K562 (cell line): ENCODE results near the gene AANAT.

Experiments
- GATAD2B ChIP-seq: fragments of 450-650 bp; IDR thresholded peaks from 2 replicates; pipeline ENCODE4 v1.6.1; 2017; ENCODE audit warnings: mild to moderate bottlenecking, borderline replicate concordance
- KLF1 ChIP-seq: fragments of 450-650 bp; IDR thresholded peaks from 2 replicates; pipeline ENCODE4 v1.6.1; 2016; ENCODE audit warnings: missing genetic modification characterization, missing compliant biosample characterization
- MAFG ChIP-seq: fragments of 450-650 bp; conservative IDR thresholded peaks from 2 replicates; pipeline ENCODE4 v1.6.1; 2016; ENCODE audit warnings: missing genetic modification characterization, missing compliant biosample characterization
- MYBL2 ChIP-seq, 2 experiments: fragments of 450-650 bp in 1 of 2; sonication (generic) in 1 of 2; formaldehyde crosslinking in 1 of 2; IDR thresholded peaks; 2 replicates each; pipeline versions ENCODE4 v1.6.1 to v1.8.1; 2017 to 2022; ENCODE audit warnings: borderline replicate concordance in 1 of 2, inconsistent platforms in 1 of 2, low read depth in 1 of 2, mild to moderate bottlenecking in 1 of 2, missing genetic modification reagents in 1 of 2, moderate library complexity in 1 of 2
- POLR2A ChIP-seq: fragments of 450-650 bp; conservative IDR thresholded peaks from 2 replicates; pipeline ENCODE4 v1.6.1; 2016
- PRMT5 ChIP-seq: sonication (generic); formaldehyde crosslinking; IDR thresholded peaks from 2 replicates; pipeline ENCODE4 v1.5.0; 2020; ENCODE audit warnings: missing genetic modification reagents
- RAD21 ChIP-seq, 2 experiments: fragments of 250-450 bp in 1 of 2; fragments of 450-650 bp in 1 of 2; sonication (Bioruptor Pico) in 1 of 2; formaldehyde crosslinking in 1 of 2; IDR thresholded peaks in 1 of 2; conservative IDR thresholded peaks in 1 of 2; 2 replicates each; pipeline versions ENCODE4 v1.4.0 to v1.8.0; 2020 to 2022; ENCODE audit warnings: mild to moderate bottlenecking in 2 of 2, moderate library complexity in 1 of 2
- RBBP5 ChIP-seq: fragments of 200-600 bp; sonication (generic); IDR thresholded peaks from 2 replicates; pipeline ENCODE4 v1.6.1; 2012; ENCODE audit warnings: borderline replicate concordance, mild to moderate bottlenecking, low read length, control low read depth, inconsistent platforms; ENCODE audit not compliant: insufficient read depth, poor library complexity, severe bottlenecking
- TAF1 ChIP-seq: IDR thresholded peaks from 2 replicates; pipeline ENCODE4 v1.6.1; 2011; ENCODE audit warnings: mild to moderate bottlenecking, low read length, moderate library complexity; ENCODE audit not compliant: insufficient read depth, control insufficient read depth, severe bottlenecking; ENCODE audit errors: extremely low read depth
- TARDBP ChIP-seq: fragments of 450-650 bp; IDR thresholded peaks from 2 replicates; pipeline ENCODE4 v1.6.1; 2016
- TGIF2 ChIP-seq: sonication (generic); formaldehyde crosslinking; IDR thresholded peaks from 2 replicates; pipeline ENCODE4 v1.8.1; 2022; ENCODE audit warnings: mild to moderate bottlenecking, missing genetic modification reagents, moderate library complexity
- TF ChIP-seq, protein P1 (sequence below), 2 experiments: fragments of 450-650 bp in 1 of 2; IDR thresholded peaks; 2 replicates each; pipeline ENCODE4 v1.6.1; 2011 to 2017; ENCODE audit warnings: low read depth in 2 of 2, antibody characterized with exemption in 1 of 2, borderline replicate concordance in 1 of 2, low read length in 1 of 2, mild to moderate bottlenecking in 1 of 2, mixed read lengths in 1 of 2; ENCODE audit not compliant: control insufficient read depth in 1 of 2
- TF ChIP-seq, protein P2 (sequence below), 2 experiments: fragments of 450-650 bp; IDR thresholded peaks; 2 replicates each; pipeline ENCODE4 v1.6.1; 2016; ENCODE audit warnings: mild to moderate bottlenecking in 2 of 2, borderline replicate concordance in 1 of 2, low read depth in 1 of 2, moderate library complexity in 1 of 2
- TF ChIP-seq, protein P3 (sequence below), 3 experiments: IDR thresholded peaks in 2 of 3; conservative IDR thresholded peaks in 1 of 3; 2 replicates each; pipeline ENCODE4 v1.5.1; 2011 to 2012; ENCODE audit warnings: low read length in 3 of 3, mild to moderate bottlenecking in 3 of 3, control low read depth in 2 of 3, improper control_type of control experiment in 1 of 3, inconsistent platforms in 1 of 3, low read depth in 1 of 3, mixed read lengths in 1 of 3, moderate library complexity in 1 of 3; ENCODE audit not compliant: insufficient read depth in 2 of 3

DNA sequence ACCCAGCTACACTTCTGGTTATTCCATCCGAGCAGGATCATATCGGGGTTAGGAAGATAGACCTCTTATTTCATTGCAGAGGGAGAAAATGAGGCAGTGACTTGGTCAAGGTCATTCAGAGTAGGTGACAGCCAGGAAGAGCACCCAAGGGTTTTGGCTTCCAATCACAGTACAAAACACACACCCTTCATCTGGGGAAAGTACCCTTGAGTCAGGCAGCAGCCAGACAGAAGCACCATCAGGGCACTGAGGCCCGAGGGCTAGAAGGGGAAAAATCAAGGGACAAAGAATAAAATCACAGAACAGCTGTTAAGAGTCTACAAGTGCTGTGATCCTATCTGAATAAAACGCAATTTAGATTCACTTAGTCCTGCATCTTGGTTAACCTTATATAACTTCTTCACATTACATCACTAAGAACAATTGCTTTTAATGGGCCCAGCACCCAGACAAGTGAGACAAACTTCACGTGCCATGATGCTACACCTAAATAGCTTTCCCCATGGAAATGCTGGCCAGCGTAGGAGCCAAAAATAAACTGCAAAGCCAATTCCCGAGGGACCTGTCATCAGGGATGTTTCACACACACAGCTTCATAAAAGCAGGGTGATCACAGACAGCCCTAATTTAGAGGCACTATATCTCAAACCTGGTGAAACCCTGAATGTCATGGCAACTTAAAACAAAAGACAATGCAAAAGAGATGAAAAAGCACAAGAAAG lies 19.3 kb upstream of the AANAT start:
- TF ChIP-seq KLF1 (tag) (no peak), TGIF2 (CRISPR knock-in tag) (no peak), TARDBP (no peak), MYBL2 (IDR thresholded peaks at IDR 0.05; ENCODE audit: low read depth) (no peak), MYBL2 (CRISPR knock-in tag; IDR thresholded peaks at IDR 0.05; ENCODE audit: borderline replicate concordance) (no peak), MAFG (no peak), RAD21 (CRISPR knock-in tag; conservative IDR thresholded peaks at IDR 0.05 in 1 of 2, IDR thresholded peaks at IDR 0.05 in 1 of 2) (no peak), RBBP5 (no peak), POLR2A (no peak), GATAD2B (no peak), TAF1 (no peak), PRMT5 (no peak)
- TF ChIP-seq, protein P1, sequence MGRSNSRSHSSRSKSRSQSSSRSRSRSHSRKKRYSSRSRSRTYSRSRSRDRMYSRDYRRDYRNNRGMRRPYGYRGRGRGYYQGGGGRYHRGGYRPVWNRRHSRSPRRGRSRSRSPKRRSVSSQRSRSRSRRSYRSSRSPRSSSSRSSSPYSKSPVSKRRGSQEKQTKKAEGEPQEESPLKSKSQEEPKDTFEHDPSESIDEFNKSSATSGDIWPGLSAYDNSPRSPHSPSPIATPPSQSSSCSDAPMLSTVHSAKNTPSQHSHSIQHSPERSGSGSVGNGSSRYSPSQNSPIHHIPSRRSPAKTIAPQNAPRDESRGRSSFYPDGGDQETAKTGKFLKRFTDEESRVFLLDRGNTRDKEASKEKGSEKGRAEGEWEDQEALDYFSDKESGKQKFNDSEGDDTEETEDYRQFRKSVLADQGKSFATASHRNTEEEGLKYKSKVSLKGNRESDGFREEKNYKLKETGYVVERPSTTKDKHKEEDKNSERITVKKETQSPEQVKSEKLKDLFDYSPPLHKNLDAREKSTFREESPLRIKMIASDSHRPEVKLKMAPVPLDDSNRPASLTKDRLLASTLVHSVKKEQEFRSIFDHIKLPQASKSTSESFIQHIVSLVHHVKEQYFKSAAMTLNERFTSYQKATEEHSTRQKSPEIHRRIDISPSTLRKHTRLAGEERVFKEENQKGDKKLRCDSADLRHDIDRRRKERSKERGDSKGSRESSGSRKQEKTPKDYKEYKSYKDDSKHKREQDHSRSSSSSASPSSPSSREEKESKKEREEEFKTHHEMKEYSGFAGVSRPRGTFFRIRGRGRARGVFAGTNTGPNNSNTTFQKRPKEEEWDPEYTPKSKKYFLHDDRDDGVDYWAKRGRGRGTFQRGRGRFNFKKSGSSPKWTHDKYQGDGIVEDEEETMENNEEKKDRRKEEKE (IDR thresholded peaks at IDR 0.05; ENCODE audit: borderline replicate concordance in 1 of 2, control insufficient read depth in 1 of 2, low read depth in 2 of 2, low read length in 1 of 2), result no peak
- TF ChIP-seq, protein P2, sequence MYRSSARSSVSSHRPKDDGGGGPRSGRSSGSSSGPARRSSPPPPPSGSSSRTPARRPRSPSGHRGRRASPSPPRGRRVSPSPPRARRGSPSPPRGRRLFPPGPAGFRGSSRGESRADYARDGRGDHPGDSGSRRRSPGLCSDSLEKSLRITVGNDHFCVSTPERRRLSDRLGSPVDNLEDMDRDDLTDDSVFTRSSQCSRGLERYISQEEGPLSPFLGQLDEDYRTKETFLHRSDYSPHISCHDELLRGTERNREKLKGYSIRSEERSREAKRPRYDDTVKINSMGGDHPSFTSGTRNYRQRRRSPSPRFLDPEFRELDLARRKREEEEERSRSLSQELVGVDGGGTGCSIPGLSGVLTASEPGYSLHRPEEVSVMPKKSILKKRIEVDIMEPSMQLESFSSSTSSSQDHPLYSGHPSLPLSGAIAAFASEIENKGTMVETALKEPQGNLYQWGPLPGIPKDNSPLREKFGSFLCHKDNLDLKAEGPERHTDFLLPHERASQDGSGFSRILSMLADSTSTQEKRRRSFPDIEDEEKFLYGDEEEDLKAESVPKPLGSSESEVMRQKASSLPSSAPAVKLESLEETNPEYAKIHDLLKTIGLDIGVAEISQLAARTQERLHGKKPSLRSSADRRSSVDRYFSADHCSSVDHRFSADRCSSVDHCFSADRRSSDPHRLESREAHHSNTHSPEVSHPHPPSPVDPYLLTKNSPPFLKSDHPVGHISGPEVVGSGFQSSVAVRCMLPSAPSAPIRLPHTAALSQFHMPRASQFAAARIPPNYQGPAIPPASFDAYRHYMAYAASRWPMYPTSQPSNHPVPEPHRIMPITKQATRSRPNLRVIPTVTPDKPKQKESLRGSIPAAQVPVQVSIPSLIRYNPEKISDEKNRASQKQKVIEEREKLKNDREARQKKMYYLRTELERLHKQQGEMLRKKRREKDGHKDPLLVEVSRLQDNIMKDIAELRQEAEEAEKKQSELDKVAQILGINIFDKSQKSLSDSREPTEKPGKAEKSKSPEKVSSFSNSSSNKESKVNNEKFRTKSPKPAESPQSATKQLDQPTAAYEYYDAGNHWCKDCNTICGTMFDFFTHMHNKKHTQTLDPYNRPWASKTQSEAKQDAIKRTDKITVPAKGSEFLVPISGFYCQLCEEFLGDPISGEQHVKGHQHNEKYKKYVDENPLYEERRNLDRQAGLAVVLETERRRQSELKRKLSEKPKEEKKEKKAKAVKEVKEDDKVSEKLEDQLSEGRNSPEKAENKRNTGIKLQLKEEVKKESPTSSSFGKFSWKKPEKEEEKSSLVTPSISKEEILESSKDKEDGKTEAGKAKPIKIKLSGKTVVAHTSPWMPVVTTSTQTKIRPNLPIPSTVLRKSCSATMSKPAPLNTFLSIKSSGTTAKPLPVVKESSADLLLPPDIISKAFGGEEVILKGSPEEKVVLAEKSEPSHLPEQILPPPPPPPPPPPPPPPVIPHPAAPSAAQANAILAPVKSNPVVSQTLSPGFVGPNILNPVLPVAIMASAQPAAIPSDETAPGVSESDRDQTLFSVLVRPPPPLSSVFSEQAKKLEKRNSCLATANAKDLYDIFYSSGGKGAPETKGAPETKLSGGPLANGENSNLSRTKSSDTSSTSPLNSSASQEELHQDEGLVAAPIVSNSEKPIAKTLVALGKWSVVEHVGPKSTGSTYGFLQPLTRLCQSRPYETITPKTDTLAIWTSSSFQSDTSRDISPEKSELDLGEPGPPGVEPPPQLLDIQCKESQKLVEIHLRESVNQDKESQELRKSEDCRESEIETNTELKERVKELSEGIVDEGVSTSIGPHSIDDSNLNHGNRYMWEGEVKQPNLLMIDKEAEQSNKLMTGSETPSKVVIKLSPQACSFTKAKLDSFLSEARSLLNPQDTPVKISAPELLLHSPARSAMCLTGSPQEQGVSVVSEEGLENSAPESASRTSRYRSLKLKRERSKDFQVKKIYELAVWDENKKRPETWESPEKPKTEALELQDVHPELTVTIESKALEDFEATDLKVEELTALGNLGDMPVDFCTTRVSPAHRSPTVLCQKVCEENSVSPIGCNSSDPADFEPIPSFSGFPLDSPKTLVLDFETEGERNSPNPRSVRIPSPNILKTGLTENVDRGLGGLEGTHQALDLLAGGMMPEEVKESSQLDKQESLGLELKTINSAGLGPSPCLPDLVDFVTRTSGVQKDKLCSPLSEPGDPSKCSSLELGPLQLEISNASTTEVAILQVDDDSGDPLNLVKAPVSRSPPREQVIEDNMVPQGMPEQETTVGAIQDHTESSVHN (IDR thresholded peaks at IDR 0.05; ENCODE audit: borderline replicate concordance in 1 of 2, low read depth in 1 of 2), result no peak
- TF ChIP-seq, protein P3, sequence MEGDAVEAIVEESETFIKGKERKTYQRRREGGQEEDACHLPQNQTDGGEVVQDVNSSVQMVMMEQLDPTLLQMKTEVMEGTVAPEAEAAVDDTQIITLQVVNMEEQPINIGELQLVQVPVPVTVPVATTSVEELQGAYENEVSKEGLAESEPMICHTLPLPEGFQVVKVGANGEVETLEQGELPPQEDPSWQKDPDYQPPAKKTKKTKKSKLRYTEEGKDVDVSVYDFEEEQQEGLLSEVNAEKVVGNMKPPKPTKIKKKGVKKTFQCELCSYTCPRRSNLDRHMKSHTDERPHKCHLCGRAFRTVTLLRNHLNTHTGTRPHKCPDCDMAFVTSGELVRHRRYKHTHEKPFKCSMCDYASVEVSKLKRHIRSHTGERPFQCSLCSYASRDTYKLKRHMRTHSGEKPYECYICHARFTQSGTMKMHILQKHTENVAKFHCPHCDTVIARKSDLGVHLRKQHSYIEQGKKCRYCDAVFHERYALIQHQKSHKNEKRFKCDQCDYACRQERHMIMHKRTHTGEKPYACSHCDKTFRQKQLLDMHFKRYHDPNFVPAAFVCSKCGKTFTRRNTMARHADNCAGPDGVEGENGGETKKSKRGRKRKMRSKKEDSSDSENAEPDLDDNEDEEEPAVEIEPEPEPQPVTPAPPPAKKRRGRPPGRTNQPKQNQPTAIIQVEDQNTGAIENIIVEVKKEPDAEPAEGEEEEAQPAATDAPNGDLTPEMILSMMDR (IDR thresholded peaks at IDR 0.05 in 2 of 3, conservative IDR thresholded peaks at IDR 0.05 in 1 of 3; ENCODE audit: insufficient read depth in 2 of 3, low read depth in 1 of 3, low read length in 3 of 3), result no peak
